Brain pericyte (primary cell): ENCODE data around the gene FOXP1.
"Not testable (repeated sequence)": the region's sequence is repeated elsewhere in the genome, so short reads cannot be mapped to it uniquely, and the experiment has no call there.

Experiments used
- DNase-seq: peaks from one replicate; pipeline ENCODE4 v3.0.0-alpha.2; 2012; ENCODE audit warnings: low read depth, low spot score

Gene FOXP1

GRCh38 chr3:71041371-71041770 lies 542.2 kb downstream of the FOXP1 start:
- no peak for DNase-seq

DNA sequence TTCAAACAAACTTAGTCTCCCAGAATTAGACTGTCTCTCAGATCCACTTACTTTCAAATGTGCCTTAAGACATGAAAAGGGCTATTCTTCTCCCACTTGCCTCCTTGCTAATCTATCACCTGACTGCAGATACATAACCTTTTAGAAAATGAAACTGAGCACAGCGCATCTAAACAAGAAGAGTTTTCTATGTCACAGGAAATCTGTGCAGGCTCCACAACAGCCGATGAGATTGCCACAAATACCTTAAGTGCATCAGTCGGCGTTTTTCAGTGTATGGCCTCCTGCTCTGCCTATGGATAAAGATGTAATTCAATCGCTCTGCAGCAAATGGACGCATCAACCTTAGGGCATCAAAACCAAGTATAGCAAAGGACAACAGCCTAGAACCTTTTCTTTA lies 544.2 kb downstream of the FOXP1 start:
- DNase-seq: no peak

- DNase-seq: no peak
Observed at GRCh38 chr3:71037775-71038174, 545.8 kb downstream of the FOXP1 start.

DNA sequence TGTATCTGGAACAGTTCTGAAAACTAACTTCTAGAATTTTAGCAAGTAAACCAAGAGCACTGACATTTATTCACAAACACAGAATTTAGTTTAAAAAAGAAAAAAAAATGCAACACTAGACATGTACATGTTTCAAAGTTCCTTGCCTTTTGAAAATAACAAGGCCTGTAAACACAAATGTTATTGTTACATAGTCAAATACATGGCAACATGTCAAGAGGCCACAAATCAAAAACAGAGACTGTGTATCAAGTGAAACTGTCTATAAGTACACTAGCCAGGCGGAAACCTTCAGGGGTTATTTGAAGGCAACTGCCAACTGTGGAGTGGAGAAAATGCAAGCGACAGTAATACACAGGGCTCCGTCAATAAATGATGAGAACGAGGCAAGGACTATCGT lies 547.6 kb downstream of the FOXP1 start:
- no peak for DNase-seq

- no peak for DNase-seq
Observed at GRCh38 chr3:71035314-71035713, 548.2 kb downstream of the FOXP1 start.

DNA sequence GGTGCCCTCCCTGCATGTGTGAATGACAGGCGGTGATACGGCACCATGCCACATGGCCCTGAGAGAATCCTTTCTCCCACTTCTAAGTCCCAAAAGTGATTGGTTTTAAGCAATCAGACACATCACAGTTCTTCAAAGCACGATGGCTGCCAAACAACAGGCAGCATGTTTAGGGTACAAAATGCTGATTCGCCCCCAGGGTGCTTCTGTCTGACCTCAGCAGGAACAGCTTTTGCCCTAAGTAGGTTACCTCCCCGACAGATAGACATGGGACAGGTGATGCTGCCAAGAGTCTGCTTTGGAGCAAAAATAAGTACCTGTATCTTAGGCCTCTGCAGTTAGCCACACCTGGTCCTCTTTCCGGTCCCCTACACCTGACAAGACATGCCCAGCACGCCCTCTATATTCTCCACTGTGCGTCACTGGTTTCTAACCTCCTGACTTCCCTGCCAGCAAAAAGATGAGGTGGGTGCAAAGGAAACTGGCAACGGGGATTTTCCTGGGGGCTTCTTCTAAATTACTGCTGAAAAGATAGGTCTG lies 549.8 kb downstream of the FOXP1 start:
- no peak for DNase-seq

GRCh38 chr3:71031914-71032521 lies 551.5 kb downstream of the FOXP1 start:
- no peak for DNase-seq

DNA sequence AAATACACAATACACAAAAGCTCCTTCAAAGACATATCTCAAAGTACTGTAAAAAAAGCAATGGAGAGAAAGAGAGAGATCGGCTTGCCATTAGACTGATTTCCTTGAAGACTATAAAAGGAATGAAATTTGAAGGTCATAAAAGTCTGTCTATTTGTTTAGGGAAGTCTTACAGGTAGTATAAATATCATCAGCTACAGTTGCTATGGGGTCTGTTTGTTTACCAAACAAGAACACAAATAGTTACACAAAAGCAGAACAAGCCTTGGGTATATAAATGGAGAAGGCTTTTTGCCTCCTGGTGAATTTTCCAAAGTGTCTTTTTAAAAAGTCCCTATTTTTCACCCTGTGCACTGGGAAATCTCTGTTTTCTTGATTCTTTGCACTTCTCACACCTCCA lies 552.3 kb downstream of the FOXP1 start:
- no peak for DNase-seq

DNA sequence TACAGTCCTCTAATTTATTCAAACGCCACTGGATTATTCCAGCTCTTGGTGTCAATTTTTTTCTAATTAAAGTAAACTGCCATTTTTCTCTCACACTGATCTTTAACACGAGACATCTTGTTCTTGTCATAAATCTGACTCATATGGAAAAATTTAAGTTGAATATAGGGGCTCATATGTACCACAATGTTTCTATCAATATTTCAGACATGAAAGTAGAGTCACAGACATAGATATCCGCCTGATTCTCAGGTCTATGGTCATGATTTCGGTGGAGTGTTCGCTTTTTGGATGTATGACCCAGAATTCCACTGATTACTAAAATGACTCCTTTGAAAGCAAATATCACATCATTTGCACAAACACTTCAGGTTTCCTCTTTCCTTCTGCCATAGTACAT lies 552.8 kb downstream of the FOXP1 start:
- DNase-seq: no peak

DNA sequence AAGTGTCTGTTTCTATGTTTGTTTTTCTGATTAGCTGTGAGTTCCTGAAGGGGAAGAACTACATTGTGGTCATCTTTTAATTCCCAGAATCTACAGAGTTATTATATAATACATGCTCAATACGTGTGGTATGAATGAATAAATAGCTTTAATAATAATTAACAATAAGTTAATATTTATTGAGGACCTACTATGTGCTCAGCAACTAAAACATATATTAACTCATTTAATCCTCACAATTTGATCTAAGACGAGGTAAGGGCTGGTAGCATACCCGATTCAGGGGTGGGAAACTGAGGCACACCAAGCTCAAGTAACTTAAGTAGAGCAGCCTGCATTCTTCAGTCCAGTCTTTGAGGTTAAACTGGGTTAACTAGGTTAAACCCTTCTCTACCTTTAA lies 553.8 kb downstream of the FOXP1 start:
- no peak for DNase-seq

DNA sequence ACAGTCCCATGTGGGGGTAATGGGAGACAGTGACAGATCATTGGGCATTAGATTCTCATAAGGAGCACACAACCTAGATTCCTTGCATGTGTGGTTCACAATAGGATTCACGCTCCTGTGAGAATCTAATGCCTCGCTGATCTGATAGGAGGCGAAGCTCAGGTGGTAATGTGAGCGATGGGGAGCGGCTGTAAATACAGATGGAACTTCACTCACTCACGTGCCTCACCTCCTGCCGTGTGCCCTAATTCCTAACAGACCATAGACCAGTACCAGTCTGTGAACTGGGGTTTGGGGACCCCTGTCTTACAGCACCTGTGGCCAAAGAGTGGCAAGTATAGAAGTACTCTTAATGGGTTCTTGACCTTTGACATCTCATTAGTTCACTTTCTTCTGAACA lies 554.7 kb downstream of the FOXP1 start:
- no peak for DNase-seq

GRCh38 chr3:71028184-71028583 lies 555.3 kb downstream of the FOXP1 start:
- no peak for DNase-seq

- no peak for DNase-seq
Observed at GRCh38 chr3:71026634-71027578, 556.6 kb downstream of the FOXP1 start.

DNA sequence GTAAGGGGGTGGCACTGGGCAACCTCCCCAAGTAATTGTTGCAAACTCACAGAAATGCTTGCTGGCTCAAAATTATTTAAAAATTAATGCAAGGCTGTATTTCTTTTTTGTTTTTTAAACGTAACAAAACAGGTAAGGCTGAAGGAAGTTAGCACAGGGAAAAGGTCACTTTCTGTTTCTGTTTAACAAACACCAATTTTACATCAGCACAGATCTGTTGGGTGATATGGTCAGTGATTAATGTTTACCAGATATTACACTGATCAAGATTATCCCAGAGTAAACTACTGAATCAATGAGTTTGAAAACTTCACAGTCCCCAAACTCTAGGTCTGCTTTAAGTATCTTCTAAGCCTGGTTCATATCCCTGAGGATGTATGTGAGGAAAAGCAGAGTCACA lies 558.0 kb downstream of the FOXP1 start:
- DNase-seq: no peak

GRCh38 chr3:71025010-71025409 lies 558.5 kb downstream of the FOXP1 start:
- no peak for DNase-seq

- no peak for DNase-seq
Observed at GRCh38 chr3:71022551-71023335, 560.8 kb downstream of the FOXP1 start.

GRCh38 chr3:71018799-71019198 lies 564.7 kb downstream of the FOXP1 start:
- DNase-seq: no peak

GRCh38 chr3:71016178-71016845 lies 567.2 kb downstream of the FOXP1 start:
- DNase-seq: no peak

DNA sequence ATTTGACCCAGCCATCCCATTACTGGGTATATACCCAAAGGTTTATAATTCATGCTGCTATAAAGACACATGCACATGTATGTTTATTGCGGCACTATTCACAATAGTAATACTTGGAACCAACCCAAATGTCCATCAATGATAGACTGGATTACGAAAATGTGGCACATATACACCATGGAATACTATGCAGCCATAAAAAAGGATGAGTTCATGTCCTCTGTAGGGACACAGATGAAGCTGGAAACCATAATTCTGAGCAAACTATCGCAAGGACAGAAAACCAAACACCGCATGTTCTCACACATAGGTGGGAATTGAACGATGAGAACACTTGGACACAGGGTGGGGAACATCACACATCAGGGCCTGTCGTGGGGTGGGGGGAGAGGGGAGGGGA lies 568.9 kb downstream of the FOXP1 start:
- not testable (repeated sequence) for DNase-seq

DNA sequence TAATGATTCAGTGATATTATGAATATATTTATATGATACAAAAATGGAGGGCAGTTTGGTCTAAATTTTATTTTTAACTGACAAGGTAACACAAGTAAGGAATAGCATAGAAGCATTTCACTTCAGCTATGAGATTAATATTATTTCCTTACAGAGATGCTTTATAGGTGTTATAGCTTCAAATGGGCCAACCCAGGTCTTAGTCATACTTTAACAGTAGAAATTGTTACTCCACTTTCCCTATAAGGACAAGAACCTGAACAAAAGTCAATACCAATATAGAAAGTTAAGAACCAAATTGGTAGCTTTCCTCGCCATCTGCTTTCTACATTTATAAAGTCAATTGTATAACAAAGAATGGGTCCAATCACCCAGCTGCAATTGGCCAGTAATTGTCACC lies 570.6 kb downstream of the FOXP1 start:
- no peak for DNase-seq

GRCh38 chr3:71011565-71012287 lies 571.8 kb downstream of the FOXP1 start:
- no peak for DNase-seq
